D721Med (cell line): ENCODE measurements around the gene SMPDL3B.

Experiments
- DNase-seq: peaks from one replicate; pipeline ENCODE4 v3.0.0; 2011; ENCODE audit warnings: low spot score; ENCODE audit not compliant: insufficient read length
- FAIRE-seq: peaks from 2 replicates; lab custom pipeline; 2011; peaks lifted over from hg19 to GRCh38; lab: Jason Lieb, UNC
- CTCF ChIP-seq: IDR thresholded peaks from 2 replicates; pipeline ENCODE4 v1.5.1; 2012; ENCODE audit warnings: mild to moderate bottlenecking, control low read depth; ENCODE audit not compliant: insufficient read depth; ENCODE audit errors: missing control alignments

The SMPDL3B gene

GRCh38 chr1:27960762-27961645 is 26.2 kb downstream of the SMPDL3B start:
- TF ChIP-seq CTCF, result no peak
- FAIRE-seq (no peak), DNase-seq (no peak)

GRCh38 chr1:27961646-27962221 is 26.9 kb downstream of the SMPDL3B start:
- DNase-seq, result no peak
- no peak for TF ChIP-seq CTCF
- no peak for FAIRE-seq

- FAIRE-seq, result no peak
- no peak for TF ChIP-seq CTCF
- no peak for DNase-seq
Measured at GRCh38 chr1:27963393-27963792, 28.6 kb downstream of the SMPDL3B start.

GRCh38 chr1:27966402-27967105 is 31.8 kb downstream of the SMPDL3B start:
- no peak for DNase-seq
- no peak for FAIRE-seq
- no peak for TF ChIP-seq CTCF

GRCh38 chr1:27967106-27967883 is 32.5 kb downstream of the SMPDL3B start:
- DNase-seq (no peak), FAIRE-seq (no peak)
- TF ChIP-seq CTCF, result no peak

- DNase-seq, result no peak
- no peak for FAIRE-seq
- TF ChIP-seq CTCF, result no peak
Measured at GRCh38 chr1:27967884-27968466, 33.2 kb downstream of the SMPDL3B start.
